Esophagus muscularis mucosa (tissue), 3 donors: ENCODE data around the gene COQ10B.

Experiments
- CTCF ChIP-seq, 3 experiments: fragments of 200-600 bp in 2 of 3; fragments of 450-650 bp in 1 of 3; sonication (generic) in 2 of 3; IDR thresholded peaks; one replicate each; pipeline ENCODE4 v1.5.1; 2017 to 2019; ENCODE audit warnings: antibody characterized with exemption in 3 of 3, mild to moderate bottlenecking in 2 of 3, moderate library complexity in 1 of 3
- POLR2A ChIP-seq: fragments of 450-650 bp; IDR thresholded peaks from one replicate; pipeline ENCODE4 v1.6.1; 2017; ENCODE audit warnings: antibody characterized with exemption, moderate library complexity, mild to moderate bottlenecking, low read depth

DNA sequence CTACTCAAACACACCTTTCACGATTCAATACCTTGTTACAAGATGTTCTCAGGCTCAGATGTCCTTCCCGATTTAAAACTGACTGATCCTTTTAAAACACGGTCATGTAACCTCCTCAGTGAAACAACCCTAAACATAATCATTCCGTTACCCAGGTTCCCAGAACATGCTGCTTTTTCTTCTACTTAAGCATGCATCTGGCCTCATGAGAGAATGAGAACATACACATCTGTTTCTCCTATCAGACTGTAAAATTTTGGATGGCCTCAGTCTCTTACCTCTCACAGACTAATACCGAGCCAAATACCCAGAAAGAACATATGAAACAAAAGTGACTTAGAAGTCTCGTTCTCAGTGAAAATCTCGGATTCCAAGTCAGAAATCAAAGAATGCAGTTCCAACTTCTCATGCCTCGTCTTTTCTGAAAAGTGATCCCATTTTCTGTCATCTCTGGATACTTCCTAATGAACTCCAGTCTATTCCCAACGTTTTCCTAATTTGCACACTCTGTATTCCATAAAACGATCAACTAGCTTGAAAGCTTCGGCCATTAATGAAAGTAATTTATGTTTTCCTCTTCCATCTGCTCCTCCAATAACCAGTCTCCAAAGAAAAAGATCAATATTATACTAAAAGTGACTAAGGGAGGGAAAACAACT is 19.4 kb upstream of the COQ10B start:
- TF ChIP-seq CTCF (IDR thresholded peaks at IDR 0.05) = no peak
- no peak for TF ChIP-seq POLR2A
